ENCODE data around the gene CREBBP.

The CREBBP gene

DNA sequence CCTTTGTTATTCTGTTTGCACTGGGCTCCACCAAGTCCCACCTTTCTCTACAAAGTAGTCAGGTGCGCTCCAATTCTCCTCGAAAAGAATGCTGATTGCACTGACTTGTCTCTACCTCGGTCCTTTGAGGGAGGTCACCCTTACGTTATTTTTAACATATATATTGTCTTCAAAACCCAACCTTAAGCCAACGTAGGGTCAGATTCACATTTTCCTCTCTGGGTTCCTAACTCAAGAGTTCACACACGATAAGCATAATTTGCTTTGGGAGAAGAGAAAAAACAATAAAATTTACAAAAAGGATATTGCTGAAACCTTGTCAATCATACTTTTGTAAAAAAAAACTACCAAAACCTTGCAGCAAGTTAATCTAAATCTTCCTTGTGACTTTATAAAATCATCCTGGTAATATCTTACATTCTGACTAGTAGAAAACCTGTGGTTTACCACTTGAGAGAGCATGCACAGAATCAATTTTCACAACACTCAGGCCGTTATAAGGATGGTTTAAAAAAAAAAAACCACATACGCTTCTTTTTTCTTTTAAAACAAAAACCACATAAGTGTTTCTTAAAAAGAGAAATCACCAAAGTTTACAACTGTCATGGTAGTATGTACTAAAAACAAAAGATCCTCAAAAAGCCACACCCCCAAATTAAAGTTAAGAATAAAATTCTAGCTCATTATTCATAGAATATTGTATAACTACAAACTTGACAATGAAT, 91.0 kb downstream of the CREBBP start:
- no peak for DNase-seq

DNA sequence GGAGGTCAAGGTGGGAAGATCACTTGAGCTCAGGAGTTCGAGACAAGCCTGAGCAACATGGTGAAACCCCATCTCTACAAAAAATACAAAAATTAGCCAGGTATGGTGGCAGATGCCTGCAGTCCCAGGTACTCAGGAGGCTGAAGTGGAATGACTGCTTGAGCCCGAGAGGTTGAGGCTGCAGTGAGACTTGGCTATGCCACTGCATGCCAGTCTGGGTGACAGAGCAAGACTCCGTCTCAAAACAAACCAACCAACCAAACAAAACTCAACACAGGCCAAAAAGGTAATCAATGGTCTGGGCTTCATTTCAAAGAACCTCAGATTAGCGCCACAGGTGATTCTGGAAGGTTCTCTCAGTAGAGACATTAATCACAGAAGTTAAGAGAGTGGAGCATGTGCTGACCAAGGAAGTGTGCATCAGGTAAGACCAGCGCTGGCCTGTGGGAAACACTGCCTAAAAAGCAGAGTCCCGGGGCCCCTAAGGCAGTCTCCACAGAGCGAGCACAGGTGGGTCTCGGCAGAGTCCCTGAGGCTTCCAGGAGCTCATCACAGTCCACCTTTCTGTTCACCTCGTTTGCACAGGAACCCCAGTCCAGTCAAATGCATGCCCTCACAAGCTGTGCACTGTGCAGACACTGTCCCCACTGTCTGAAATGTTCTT, 91.7 kb downstream of the CREBBP start:
- no peak for DNase-seq

DNA sequence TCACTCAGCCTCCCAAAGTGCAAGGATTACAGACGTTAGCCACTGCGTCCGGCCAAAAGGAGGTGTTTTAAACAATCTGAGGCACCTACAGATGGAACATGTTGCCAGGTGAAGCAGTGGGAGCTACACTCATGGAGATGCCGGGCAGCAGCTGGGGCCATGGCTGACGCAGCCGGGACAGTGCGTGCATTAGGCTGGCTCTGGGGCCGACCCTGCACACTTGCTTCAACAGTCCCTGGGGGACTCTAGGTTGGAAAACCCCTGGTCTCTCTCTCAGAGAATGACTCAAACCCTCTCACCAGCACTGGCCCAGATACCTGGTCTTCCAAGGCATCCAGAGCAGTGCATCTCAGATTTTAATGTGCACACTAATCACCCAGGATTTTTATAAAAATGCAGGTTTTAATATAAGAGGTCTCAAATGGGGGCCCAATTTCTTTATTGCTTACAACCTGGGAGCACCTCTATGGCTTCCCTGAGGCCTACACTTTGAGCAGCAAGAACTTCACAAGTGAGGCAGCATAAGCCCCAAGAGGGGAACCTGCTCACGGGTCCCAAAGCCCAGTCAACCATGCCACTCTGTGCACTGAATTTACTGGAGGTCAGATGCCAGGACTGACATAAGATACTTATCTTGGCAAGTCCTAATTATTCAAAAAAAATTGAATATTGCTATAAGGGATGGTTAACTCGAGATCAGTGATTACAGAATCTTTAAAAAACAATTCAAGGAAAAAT, 92.4 kb downstream of the CREBBP start:
- DNase-seq, result no peak

DNA sequence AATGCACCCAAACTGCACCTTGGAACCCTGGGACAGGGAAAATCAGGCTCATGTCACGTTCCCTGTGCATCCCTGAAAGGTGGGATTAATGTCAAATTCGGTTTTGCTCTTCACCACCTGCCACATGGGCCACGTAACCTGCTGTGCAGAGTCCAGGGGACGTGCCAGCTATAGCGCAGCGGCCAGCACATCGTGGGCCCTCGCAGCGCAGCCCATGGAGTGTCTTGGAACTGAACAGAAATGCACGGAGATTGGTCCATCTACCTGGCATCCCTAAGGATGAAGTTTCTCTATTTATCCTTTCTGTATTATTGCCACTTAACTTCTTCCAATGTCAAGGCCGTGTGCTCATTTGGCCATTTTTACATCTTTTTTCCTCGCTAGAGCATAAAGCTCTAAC, 95.1 kb downstream of the CREBBP start:
- DNase-seq, result no peak

DNA sequence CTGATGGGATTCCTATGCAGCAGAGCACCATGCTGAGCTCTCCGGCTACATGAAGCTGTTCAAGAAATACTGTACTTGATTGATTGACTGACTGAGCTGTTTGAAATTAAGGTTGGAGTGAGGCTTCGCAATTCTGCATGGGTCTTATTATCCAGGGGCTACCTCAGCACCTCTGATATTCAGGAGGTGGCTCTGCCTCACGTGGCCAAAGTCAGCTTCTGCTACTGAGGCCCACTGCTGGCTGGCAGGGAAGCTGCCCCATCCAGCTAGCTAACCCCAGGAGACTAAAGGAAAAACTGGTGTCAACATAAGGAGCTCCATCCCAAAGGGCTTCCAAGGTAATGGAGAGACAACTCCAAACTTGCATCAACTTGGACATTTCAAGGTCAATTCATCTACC, 97.0 kb downstream of the CREBBP start:
- DNase-seq, result no peak

GRCh38 chr16:3782566-3782965, 97.9 kb downstream of the CREBBP start:
- no peak for DNase-seq

DNA sequence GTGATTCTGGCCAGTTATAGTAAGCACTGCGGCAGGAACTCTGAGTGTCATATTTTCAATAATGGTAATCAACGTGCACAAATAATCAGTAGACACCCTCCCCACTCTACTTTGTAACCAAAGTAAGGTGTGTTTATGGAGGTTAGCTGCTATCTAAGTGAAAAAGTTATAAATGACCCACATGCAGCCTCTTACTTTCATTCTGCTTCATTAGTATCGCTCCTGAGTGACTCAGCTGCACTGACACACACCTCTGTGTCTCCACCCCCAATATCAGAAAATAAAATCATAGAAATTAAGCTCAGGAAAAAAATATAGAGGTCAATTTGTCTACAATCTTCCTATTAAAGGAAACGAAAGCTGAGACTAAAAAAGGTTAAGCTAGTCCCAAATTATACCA, 99.1 kb downstream of the CREBBP start:
- DNase-seq, result no peak

- no peak for DNase-seq
These were observed 99.9 kb downstream of the CREBBP start for GRCh38 chr16:3780570-3780969.

GRCh38 chr16:3776316-3776715, 104.2 kb downstream of the CREBBP start:
- DNase-seq, result peak; percentile 67

DNA sequence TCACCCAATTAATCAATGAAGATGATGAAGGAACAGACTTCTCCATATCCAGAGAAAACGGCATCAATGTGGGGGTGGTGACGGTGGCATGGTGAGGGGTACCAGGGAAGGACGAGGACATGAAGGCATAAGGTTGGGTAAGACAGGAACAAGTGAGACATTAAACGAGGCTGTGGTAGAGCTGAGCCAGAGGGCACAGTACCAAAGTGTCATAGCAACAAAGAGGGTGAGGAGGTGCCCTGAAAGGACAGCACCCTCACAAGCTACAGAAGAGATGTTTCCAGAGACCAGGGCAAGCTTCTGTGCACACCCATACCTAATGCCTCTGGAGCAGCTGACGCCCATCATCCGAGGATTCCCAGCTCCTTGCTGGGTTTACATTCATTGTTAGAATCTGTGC, 105.7 kb downstream of the CREBBP start:
- no peak for DNase-seq

GRCh38 chr16:3774156-3774767, 106.3 kb downstream of the CREBBP start:
- peak; percentile 44 for DNase-seq

DNA sequence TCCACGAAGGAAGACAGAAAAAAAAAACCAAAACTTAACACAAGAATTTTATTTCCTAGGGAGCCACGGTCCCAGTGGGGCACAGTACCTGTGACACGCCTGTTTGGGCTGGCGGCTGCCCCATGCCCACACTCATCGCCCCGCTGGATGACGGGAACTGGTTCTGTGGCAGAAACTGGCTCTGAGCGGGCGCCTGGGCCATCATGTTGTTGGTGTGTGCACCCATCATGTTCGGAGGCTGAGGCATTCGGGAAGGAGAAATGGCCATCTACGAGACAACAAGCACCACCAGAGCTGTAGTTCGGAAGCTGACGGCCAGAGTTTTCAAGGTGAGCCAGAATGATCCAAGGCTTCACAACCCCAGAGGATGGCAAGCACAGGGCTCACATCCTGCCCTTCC, 106.8 kb downstream of the CREBBP start:
- DNase-seq, result no peak

GRCh38 chr16:3771513-3771912, 109.0 kb downstream of the CREBBP start:
- DNase-seq, result no peak

DNA sequence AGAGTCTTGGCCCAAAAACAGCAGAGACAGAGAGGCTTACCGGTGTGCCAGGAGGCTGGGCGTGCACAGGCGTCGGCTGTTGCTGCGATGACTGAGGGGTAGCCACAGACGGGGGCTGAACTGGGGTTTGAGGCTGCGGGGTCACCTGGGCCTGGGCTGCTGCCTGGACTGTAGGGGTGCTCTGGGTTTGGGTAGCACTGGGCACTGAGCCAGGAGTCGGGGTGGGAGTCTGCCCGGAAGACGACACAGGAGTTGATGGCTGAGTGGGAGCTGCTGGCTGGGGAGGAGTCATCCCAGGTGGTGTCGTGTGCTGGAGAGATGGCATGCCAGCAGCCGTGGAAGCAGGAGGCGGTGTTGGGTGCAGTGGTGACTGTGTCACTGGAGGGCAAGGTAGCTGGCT, 110.0 kb downstream of the CREBBP start:
- no peak for DNase-seq

DNA sequence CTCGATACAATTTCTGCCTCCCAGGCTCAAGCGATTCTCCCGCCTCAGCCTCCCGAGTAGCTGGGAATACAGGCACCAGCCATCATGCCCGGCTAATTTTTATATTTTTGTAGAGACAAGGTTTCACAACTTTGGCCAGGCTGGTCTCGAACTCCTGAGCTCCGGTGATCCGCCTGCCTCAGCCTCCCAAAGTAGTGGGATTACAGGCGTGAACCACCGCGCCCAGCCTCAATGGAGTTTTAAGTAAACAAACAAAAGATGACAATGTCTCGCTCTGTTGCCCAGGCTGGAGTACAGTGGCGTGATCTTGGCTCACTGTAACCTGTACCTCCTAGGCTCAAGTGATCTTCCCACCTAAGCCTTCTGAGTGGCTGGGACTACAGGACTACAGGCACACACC, 110.6 kb downstream of the CREBBP start:
- no peak for DNase-seq

DNA sequence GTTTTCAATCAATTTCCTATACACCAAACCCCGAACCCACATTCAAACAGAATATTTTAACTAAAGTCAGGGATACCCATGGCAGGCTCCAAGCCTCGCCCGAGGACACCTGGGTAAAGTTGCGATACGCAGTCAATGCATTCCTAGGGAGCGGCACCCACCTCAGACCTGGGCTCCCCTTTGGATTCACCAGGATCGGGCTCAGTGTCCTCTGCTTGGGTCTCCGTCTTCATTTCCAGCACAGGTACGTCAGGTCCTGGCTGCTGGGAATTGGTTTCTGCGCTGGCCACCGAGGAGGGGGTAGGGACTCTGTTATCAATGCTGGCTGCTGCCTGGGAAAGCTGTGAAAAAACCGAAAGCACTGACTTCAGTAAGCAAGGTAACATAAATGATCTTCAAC, 111.5 kb downstream of the CREBBP start:
- no peak for DNase-seq

- DNase-seq, result no peak
These were observed 113.1 kb downstream of the CREBBP start for GRCh38 chr16:3767333-3767986.

DNA sequence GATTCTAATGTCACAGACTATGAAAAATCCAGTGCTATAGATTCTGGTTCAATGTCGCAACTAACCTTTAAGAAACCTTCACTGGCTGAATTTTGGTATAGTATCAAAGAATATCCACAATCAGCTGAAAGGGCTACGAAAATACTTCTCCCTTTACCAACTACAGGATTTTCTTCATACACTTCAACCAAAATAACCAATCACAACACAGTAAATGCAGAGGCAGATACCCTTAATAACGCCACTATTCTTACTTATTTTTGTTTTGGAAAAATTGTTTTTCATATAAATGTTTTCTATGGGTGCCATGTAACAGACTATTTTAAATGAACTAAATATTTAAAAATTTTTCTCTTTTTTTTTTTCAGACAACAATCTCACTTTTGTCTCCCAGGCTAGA, 114.3 kb downstream of the CREBBP start:
- no peak for DNase-seq

- no peak for DNase-seq
These were observed 116.1 kb downstream of the CREBBP start for GRCh38 chr16:3764409-3764808.

GRCh38 chr16:3762107-3762750, 118.3 kb downstream of the CREBBP start:
- no peak for DNase-seq

DNA sequence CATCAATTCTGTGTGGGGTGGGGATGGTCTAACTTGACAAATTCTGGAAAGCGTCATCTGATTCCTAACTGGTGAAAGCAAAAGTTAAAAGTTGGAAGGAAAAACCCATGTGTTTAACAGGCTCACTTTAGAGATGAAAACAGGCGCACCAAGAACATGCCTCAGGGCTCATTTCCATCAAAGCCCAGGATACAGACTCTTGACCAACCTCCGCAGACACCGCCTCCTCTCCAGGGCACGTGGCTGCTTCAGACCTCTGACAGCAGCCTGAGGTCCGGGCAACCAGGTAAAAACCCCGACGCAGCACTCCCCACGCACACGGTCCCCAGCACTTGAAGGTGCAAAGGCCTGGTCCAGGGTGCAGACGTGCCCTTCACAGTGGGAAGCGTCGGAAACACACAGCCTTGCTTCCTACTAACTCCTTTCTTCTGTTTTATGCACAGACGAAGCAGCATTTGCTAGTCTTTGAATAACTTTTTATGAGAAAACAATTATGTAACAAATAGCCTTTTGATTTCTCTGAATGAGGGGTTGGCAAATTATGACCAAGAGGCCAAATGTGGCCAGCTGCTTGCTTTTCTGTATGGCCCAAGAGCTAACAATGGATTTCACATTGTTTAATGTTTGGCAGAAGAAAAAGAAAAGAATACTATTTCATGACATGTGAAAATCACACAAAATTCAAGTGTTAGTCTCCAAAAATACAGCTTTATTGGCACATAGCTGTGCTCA, 119.0 kb downstream of the CREBBP start:
- no peak for DNase-seq

DNA sequence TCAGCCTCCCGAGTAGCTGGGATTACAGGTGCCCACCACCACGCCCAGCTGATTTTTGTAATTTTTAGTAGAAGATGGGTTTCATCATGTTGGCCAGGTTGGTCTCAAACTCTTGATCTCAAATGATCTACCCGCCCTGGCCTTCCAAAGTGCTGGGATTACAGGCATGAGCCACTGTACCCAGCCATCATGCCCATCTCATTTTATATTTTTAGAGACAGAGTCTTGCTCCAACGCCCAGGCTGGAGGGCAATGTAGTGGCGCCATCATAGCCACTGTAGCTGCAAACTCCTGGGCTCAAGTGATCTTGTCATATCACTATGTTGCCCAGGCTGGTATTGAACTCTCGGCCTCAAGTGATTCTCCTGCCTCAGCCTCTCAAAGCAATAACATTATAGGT, 120.0 kb downstream of the CREBBP start:
- no peak for DNase-seq
